Suprapubic skin (tissue), 4 donors: ENCODE results near the gene SLC16A3. TPM values are rescaled to one million over a fixed set of nuclear protein-coding genes. Genes with fewer than 3 reads are reported as not detected.

ENCODE experiments used
- DNase-seq, 2 donors: peaks; one replicate each; pipeline ENCODE4 v3.0.0-alpha.2; 2019; ENCODE audit warnings: low spot score in 2 of 2
- H3K27ac ChIP-seq: fragments of 200-600 bp; sonication (generic); one replicate; pipeline ENCODE4 v1.5.1; 2019
- H3K27me3 ChIP-seq: fragments of 200-600 bp; sonication (generic); one replicate; pipeline ENCODE4 v1.5.1; 2019
- H3K36me3 ChIP-seq: fragments of 200-600 bp; sonication (generic); one replicate; pipeline ENCODE4 v1.5.1; 2019
- H3K4me1 ChIP-seq: fragments of 200-600 bp; sonication (generic); one replicate; pipeline ENCODE4 v1.5.1; 2019
- H3K4me3 ChIP-seq: fragments of 200-600 bp; sonication (generic); one replicate; pipeline ENCODE4 v1.5.1; 2019; ENCODE audit warnings: mild to moderate bottlenecking
- H3K9me3 ChIP-seq: fragments of 200-600 bp; sonication (generic); one replicate; pipeline ENCODE4 v1.5.1; 2019
- CTCF ChIP-seq, 2 donors: fragments of 200-600 bp in 1 of 2; fragments of 450-650 bp in 1 of 2; sonication (generic) in 1 of 2; IDR thresholded peaks; one replicate each; pipeline ENCODE4 v1.5.1; 2016 to 2019; ENCODE audit warnings: antibody characterized with exemption in 2 of 2, mild to moderate bottlenecking in 1 of 2, moderate library complexity in 1 of 2
- EP300 ChIP-seq: sonication (generic); formaldehyde crosslinking; IDR thresholded peaks from one replicate; pipeline ENCODE4 v1.6.1; 2017; ENCODE audit warnings: antibody characterized with exemption
- POLR2A ChIP-seq, 2 donors: fragments of 450-650 bp; IDR thresholded peaks; one replicate each; pipeline ENCODE4 v1.6.1; 2017; ENCODE audit warnings: antibody characterized with exemption in 2 of 2, mild to moderate bottlenecking in 2 of 2, moderate library complexity in 2 of 2
- POLR2AphosphoS5 ChIP-seq, 3 donors: sonication (generic); formaldehyde crosslinking; IDR thresholded peaks; one replicate each; pipeline ENCODE4 v1.6.1; 2017; ENCODE audit warnings: antibody characterized with exemption in 3 of 3
- WGBS: methylation state at CpG from one replicate; pipeline ENCODE4 v1.1.5; 2018; 5-methylcytosine and 5-hydroxymethylcytosine counted together
- total RNA-seq, 4 donors: library from RNA; depleted of rRNA; stranded (reverse); fragments of >200 nt; gene quantifications; one replicate each; pipeline ENCODE4 v1.1.0, GENCODE V29; 2016

Gene SLC16A3
- total RNA-seq, 4 donors from 2014 or later, result 3.6 to 7.6 (median 4.5) TPM

- Histone ChIP-seq H3K4me1 (peaks cover 32% of the 10 kb centered on the region), H3K27ac (no peak overlapping the region), H3K9me3 (no peaks in the 10 kb centered on the region), H3K27me3 (no peaks in the 10 kb centered on the region), H3K36me3 (no peaks in the 10 kb centered on the region), H3K4me3 (no peak overlapping the region)
- WGBS, result 76% methylated on average over 9 of the region's 9 CpGs
- TF ChIP-seq POLR2A (IDR thresholded peaks at IDR 0.05), result no peak
- no peak for TF ChIP-seq POLR2AphosphoS5 (IDR thresholded peaks at IDR 0.05)
- no peak for TF ChIP-seq CTCF (IDR thresholded peaks at IDR 0.05)
- no peak for DNase-seq
Measured at GRCh38 chr17:82278308-82278707, 49.5 kb downstream of the SLC16A3 start.

- WGBS, result 90% methylated on average over 16 of the region's 16 CpGs
- Histone ChIP-seq H3K36me3 (no peaks in the 10 kb centered on the region), H3K27me3 (no peaks in the 10 kb centered on the region), H3K4me3 (no peak overlapping the region), H3K9me3 (no peaks in the 10 kb centered on the region), H3K4me1 (peaks cover 31% of the 10 kb centered on the region), H3K27ac (no peak overlapping the region)
- no peak for TF ChIP-seq POLR2A (IDR thresholded peaks at IDR 0.05)
- TF ChIP-seq POLR2AphosphoS5 (IDR thresholded peaks at IDR 0.05), result no peak
- no peak for TF ChIP-seq EP300
- TF ChIP-seq CTCF (IDR thresholded peaks at IDR 0.05), result no peak
- no peak for DNase-seq
Measured at GRCh38 chr17:82278786-82279391, 50.0 kb downstream of the SLC16A3 start.

- Histone ChIP-seq H3K9me3 (no peaks in the 10 kb centered on the region), H3K4me1 (peaks cover 23% of the 10 kb centered on the region), H3K36me3 (no peaks in the 10 kb centered on the region), H3K27me3 (no peaks in the 10 kb centered on the region), H3K4me3 (no peak overlapping the region), H3K27ac (no peak overlapping the region)
- 92% methylated on average over 8 of the region's 8 CpGs for WGBS
- TF ChIP-seq CTCF (IDR thresholded peaks at IDR 0.05) (no peak), POLR2AphosphoS5 (IDR thresholded peaks at IDR 0.05) (no peak), EP300 (no peak), POLR2A (IDR thresholded peaks at IDR 0.05) (no peak)
- DNase-seq, result no peak
Measured at GRCh38 chr17:82280537-82280936, 51.7 kb downstream of the SLC16A3 start.

GRCh38 chr17:82281076-82281475 is 52.2 kb downstream of the SLC16A3 start:
- WGBS, result 74% methylated on average over 7 of the region's 7 CpGs
- H3K4me1 ChIP-seq, result peaks cover 23% of the 10 kb centered on the region
- DNase-seq, result no peak
- no peak overlapping the region for H3K4me3 ChIP-seq
- H3K27ac ChIP-seq, result no peak overlapping the region
- H3K27me3 ChIP-seq, result no peaks in the 10 kb centered on the region
- H3K9me3 ChIP-seq, result no peaks in the 10 kb centered on the region
- TF ChIP-seq POLR2AphosphoS5 (IDR thresholded peaks at IDR 0.05) (no peak), CTCF (IDR thresholded peaks at IDR 0.05) (no peak), POLR2A (IDR thresholded peaks at IDR 0.05) (no peak), EP300 (no peak)
- H3K36me3 ChIP-seq, result no peaks in the 10 kb centered on the region

- 64% methylated on average over 21 of the region's 22 CpGs for WGBS
- no peaks in the 10 kb centered on the region for H3K27me3 ChIP-seq
- no peaks in the 10 kb centered on the region for H3K36me3 ChIP-seq
- no peak for DNase-seq
- H3K4me1 ChIP-seq, result peaks cover 23% of the 10 kb centered on the region
- peak overlapping the region; percentile 45 for H3K27ac ChIP-seq
- no peaks in the 10 kb centered on the region for H3K9me3 ChIP-seq
- no peak overlapping the region for H3K4me3 ChIP-seq
- TF ChIP-seq POLR2AphosphoS5 (IDR thresholded peaks at IDR 0.05), result no peak
- TF ChIP-seq EP300, result no peak
- TF ChIP-seq POLR2A (IDR thresholded peaks at IDR 0.05), result no peak
- TF ChIP-seq CTCF (IDR thresholded peaks at IDR 0.05), result no peak
Measured at GRCh38 chr17:82281502-82282238, 52.8 kb downstream of the SLC16A3 start.
